ENCODE measurements around the gene CACNG7. TPM values are rescaled to one million over a fixed set of nuclear protein-coding genes. Genes with fewer than 3 reads are reported as not detected.
"Not testable (repeated sequence)": the region's sequence is repeated elsewhere in the genome, so short reads cannot be mapped to it uniquely, and the experiment has no call there.

The CACNG7 gene
- polyA plus RNA-seq, 4 donors = 0.66 to 1.4 (median 0.99) TPM

GRCh38 chr19:53947624-53948023, 38.5 kb downstream of the CACNG7 start:
- DNase-seq (ENCODE audit: low read depth in 4 of 4, low spot score in 2 of 4) = no peak

GRCh38 chr19:53948611-53949010, 39.5 kb downstream of the CACNG7 start:
- DNase-seq (ENCODE audit: low read depth in 4 of 4, low spot score in 2 of 4) = not testable (repeated sequence)

- no peak for DNase-seq (ENCODE audit: low read depth in 4 of 4, low spot score in 2 of 4)
These were observed 42.4 kb downstream of the CACNG7 start for GRCh38 chr19:53951436-53951835.

- no peak for DNase-seq (ENCODE audit: low read depth in 4 of 4, low spot score in 2 of 4)
These were observed 42.9 kb downstream of the CACNG7 start for GRCh38 chr19:53951947-53952346.

- no peak for DNase-seq (ENCODE audit: low read depth in 4 of 4, low spot score in 2 of 4)
These were observed 44.3 kb downstream of the CACNG7 start for GRCh38 chr19:53953383-53953782.

GRCh38 chr19:53957448-53958167, 48.5 kb downstream of the CACNG7 start:
- no peak for DNase-seq (ENCODE audit: low read depth in 4 of 4, low spot score in 2 of 4)

GRCh38 chr19:53958168-53958571, 49.1 kb downstream of the CACNG7 start:
- no peak for DNase-seq (ENCODE audit: low read depth in 4 of 4, low spot score in 2 of 4)

GRCh38 chr19:53958823-53959757, 50.0 kb downstream of the CACNG7 start:
- no peak for DNase-seq (ENCODE audit: low read depth in 4 of 4, low spot score in 2 of 4)

- DNase-seq (ENCODE audit: low read depth in 4 of 4, low spot score in 2 of 4) = no peak
These were observed 51.1 kb downstream of the CACNG7 start for GRCh38 chr19:53960187-53960586.

- DNase-seq (ENCODE audit: low read depth in 4 of 4, low spot score in 2 of 4) = no peak
These were observed 51.8 kb downstream of the CACNG7 start for GRCh38 chr19:53960886-53961285.

- no peak for DNase-seq (ENCODE audit: low read depth in 4 of 4, low spot score in 2 of 4)
These were observed 52.7 kb downstream of the CACNG7 start for GRCh38 chr19:53961523-53962356.

- DNase-seq (ENCODE audit: low read depth in 4 of 4, low spot score in 2 of 4) = no peak
These were observed 53.9 kb downstream of the CACNG7 start, which contains the start of gene CACNG8 for GRCh38 chr19:53962887-53963431. TSS of gene CACNG8 (plus strand) at chr19:53962937.

- no peak for DNase-seq (ENCODE audit: low read depth in 4 of 4, low spot score in 2 of 4)
These were observed 56.0 kb downstream of the CACNG7 start for GRCh38 chr19:53965091-53965490.

GRCh38 chr19:53966931-53967330, 57.9 kb downstream of the CACNG7 start:
- DNase-seq (ENCODE audit: low read depth in 4 of 4, low spot score in 2 of 4) = no peak

GRCh38 chr19:53969366-53969765, 60.3 kb downstream of the CACNG7 start:
- DNase-seq (ENCODE audit: low read depth in 4 of 4, low spot score in 2 of 4) = no peak

- DNase-seq (ENCODE audit: low read depth in 4 of 4, low spot score in 2 of 4) = no peak
These were observed 62.6 kb downstream of the CACNG7 start for GRCh38 chr19:53971673-53972072.

- DNase-seq (ENCODE audit: low read depth in 4 of 4, low spot score in 2 of 4) = peak in 1 of 4 donors; percentile 83
These were observed 68.4 kb downstream of the CACNG7 start for GRCh38 chr19:53977429-53977990.

GRCh38 chr19:53977991-53978731, 69.1 kb downstream of the CACNG7 start:
- no peak for DNase-seq (ENCODE audit: low read depth in 4 of 4, low spot score in 2 of 4)

Data from left renal cortex interstitium (tissue), 4 donors.